Stimulated activated naive CD4-positive, alpha-beta T cell treated with Interleukin-2 at 50 U/mL for 16 hours (primary cell): ENCODE measurements around the gene RNF181.
A peak's percentile ranks its signal among the peaks of the same experiment; 100 is the strongest.
"Not testable (repeated sequence)": the region's sequence is repeated elsewhere in the genome, so short reads cannot be mapped to it uniquely, and the experiment has no call there.

Experiments
- DNase-seq: peaks from one replicate; lab custom pipeline; 2025; lab: John Stamatoyannopoulos, UW

Gene RNF181

DNA sequence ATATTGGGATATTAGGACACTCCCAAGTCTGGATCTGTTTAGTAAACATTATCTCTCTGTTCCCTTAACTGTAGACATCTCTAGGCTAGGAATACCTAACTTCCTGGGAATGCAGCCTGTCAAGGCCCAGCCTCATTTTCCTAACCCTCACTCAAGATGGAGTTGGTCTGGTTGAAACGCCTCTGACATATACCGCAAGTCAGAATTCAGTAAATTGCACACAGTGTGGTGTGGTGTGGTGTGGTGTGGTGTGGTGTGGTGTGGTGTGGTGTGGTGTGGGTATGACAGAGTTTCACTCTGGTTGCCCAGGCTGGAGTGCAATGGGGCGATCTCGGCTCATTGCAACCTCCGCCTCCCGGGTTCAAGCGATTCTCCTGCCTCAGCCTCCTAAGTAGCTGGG, 19.2 kb downstream of the RNF181 start:
- not testable (repeated sequence) for DNase-seq

GRCh38 chr2:85615413-85615728, 19.8 kb downstream of the RNF181 start:
- DNase-seq, result no peak

- not testable (repeated sequence) for DNase-seq
Observed at GRCh38 chr2:85617723-85618122, 22.2 kb downstream of the RNF181 start.

- DNase-seq, result no peak
Observed at GRCh38 chr2:85619617-85620016, 24.1 kb downstream of the RNF181 start.

- DNase-seq, result no peak
Observed at GRCh38 chr2:85621338-85621737, 25.8 kb downstream of the RNF181 start.

GRCh38 chr2:85623991-85624390, 28.4 kb downstream of the RNF181 start:
- no peak for DNase-seq

- DNase-seq, result no peak
Observed at GRCh38 chr2:85628658-85629057, 33.1 kb downstream of the RNF181 start.

DNA sequence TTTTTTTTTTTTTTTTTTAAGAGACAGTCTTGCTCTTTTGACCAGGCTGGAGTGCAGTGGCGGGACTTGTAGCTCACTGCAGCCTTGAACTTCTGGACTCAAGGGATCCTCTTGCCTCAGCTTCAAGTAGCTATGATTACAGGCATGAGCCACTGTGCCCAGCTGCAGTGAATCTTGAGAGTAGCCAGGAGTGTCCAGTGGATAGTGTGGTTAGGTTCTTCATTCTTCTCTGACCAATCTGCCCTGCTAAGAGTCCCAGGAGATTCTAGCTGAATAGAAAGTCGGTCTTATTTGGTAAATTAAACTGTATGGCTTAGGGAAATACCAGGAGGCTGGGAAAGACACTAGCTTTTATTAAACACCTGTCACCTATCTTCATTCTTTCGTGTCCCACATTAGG, 35.8 kb downstream of the RNF181 start:
- DNase-seq, result no peak

DNA sequence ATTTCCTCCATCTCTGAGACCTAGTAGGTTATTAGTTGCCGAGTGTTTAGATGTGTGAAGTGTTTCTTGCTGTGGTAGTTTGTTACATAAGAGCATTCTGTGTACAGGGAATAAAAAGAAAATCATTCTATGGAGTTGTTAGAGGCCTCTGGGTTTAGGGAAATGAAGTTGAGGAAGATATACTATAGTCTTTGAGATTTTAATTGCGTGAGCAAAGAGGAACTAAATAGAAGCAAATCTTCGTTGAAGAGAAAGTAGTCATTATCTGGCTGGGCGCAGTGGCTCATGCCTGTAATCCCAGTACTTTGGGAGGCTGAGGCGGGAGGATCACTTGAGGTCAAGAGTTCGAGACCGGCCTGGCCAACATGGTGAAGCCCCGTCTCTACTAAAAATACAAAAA, 39.5 kb downstream of the RNF181 start:
- no peak for DNase-seq

GRCh38 chr2:85635636-85636035, 40.1 kb downstream of the RNF181 start:
- no peak for DNase-seq

- peak; percentile 2 for DNase-seq
Observed at GRCh38 chr2:85642725-85643124, 47.2 kb downstream of the RNF181 start.

DNA sequence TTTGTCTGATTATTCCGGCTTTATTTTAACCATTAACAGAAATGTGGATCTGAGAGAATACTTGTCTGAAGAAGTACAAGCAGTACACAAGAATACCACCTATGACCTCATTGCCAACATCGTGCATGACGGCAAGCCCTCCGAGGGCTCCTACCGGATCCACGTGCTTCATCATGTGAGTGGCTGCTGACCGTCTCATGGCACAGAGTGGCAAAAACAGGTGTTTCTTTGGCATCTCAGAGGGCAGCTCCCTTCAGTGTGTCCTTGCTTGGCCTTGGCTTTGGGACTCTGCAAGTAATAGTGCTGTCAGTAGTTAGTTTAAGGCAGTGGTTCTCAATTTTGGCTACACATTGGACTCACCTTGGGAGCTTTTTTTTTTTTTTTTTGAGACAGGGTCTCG, 49.4 kb downstream of the RNF181 start:
- no peak for DNase-seq

DNA sequence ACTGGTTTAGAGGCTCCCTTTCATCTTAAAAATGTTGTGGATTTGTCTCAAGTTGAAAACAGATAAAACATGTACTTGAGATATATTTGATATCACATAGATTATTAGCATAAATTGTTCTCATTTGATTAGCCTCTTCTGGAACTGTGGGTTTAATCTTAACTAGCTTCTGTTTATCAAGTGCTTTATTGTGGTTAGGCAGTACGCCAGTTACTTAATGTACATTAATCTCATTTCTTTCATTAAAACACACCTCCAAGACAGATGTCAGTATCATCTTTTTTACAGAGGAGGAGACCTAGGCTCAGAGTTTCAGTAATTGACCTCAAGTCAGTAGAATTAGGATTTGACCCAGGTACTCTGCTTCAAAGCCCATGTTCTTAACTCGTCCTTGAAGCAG, 50.6 kb downstream of the RNF181 start:
- DNase-seq, result no peak
